Upper lobe of right lung (tissue), 1 donor: ENCODE results near the gene CD163. TPM values are rescaled to one million over a fixed set of nuclear protein-coding genes. Genes with fewer than 3 reads are reported as not detected.

Source experiments
- ATAC-seq: fragments of 200-7000 bp; cut with Tn5 transposase; one replicate; pipeline ENCODE4 v1.9.1; 2020; ENCODE audit warnings: mild to moderate bottlenecking, moderate library complexity
- DNase-seq: peaks from one replicate; pipeline ENCODE4 v3.0.0-alpha.2; 2020
- H3K27ac ChIP-seq: fragments of 200-600 bp; one replicate; pipeline ENCODE4 v1.8.0; 2022
- H3K27me3 ChIP-seq: fragments of 200-600 bp; one replicate; pipeline ENCODE4 v1.8.0; 2022; ENCODE audit warnings: mild to moderate bottlenecking
- H3K36me3 ChIP-seq: fragments of 200-600 bp; one replicate; pipeline ENCODE4 v1.8.0; 2022
- H3K4me1 ChIP-seq: fragments of 200-600 bp; one replicate; pipeline ENCODE4 v1.8.0; 2022
- H3K4me3 ChIP-seq: fragments of 200-600 bp; one replicate; pipeline ENCODE4 v1.8.0; 2022; ENCODE audit warnings: mild to moderate bottlenecking
- H3K9me3 ChIP-seq: fragments of 200-600 bp; one replicate; pipeline ENCODE4 v1.8.0; 2022
- CTCF ChIP-seq: fragments of 200-600 bp; IDR thresholded peaks from one replicate; pipeline ENCODE4 v1.8.0; 2022; ENCODE audit warnings: antibody characterized with exemption
- intact Hi-C: fragments of 100-400 bp; cut with DNase I; formaldehyde crosslinking; loops from one replicate; pipeline ENCODE4 v1.11.0; 2022
- total RNA-seq: library from RNA; stranded (reverse); fragmentation: NEBNext Ultra II Directional; extraction: Animal tissue kit (Norgen Biotek cat#: 25700); gene quantifications from one replicate; pipeline ENCODE4 v1.2.1, GENCODE V29; 2021
- donor health status: DM: no; HTN: yes; CAD: no; lungs with severe emphysema.

The CD163 gene
- total RNA-seq, 1 donor from 2014 or later: 234 TPM

GRCh38 chr12:7495136-7495535 lies 8.4 kb downstream of the CD163 start:
- H3K27me3 ChIP-seq: no peaks in the 10 kb centered on the region
- ATAC-seq: no peak
- H3K4me1 ChIP-seq: no peaks in the 10 kb centered on the region
- no peaks in the 10 kb centered on the region for H3K9me3 ChIP-seq
- H3K36me3 ChIP-seq: peaks cover 4% of the 10 kb centered on the region
- DNase-seq: no peak
- no peak overlapping the region for H3K4me3 ChIP-seq
- no peak for TF ChIP-seq CTCF
- no peak overlapping the region for H3K27ac ChIP-seq
- intact Hi-C loops: no loop called here

GRCh38 chr12:7493006-7493405 lies 10.6 kb downstream of the CD163 start:
- no peak for TF ChIP-seq CTCF
- Histone ChIP-seq H3K27ac (no peak overlapping the region), H3K4me3 (no peak overlapping the region), H3K27me3 (no peaks in the 10 kb centered on the region), H3K4me1 (no peaks in the 10 kb centered on the region), H3K36me3 (peaks cover 4% of the 10 kb centered on the region), H3K9me3 (no peaks in the 10 kb centered on the region)
- intact Hi-C loops: no loop called here
- ATAC-seq (no peak), DNase-seq (no peak)

- no peak for ATAC-seq
- Histone ChIP-seq H3K36me3 (no peaks in the 10 kb centered on the region), H3K4me3 (no peak overlapping the region), H3K27ac (no peak overlapping the region), H3K9me3 (no peaks in the 10 kb centered on the region), H3K27me3 (no peaks in the 10 kb centered on the region), H3K4me1 (no peaks in the 10 kb centered on the region)
- DNase-seq: no peak
- intact Hi-C loops: no loop called here
- TF ChIP-seq CTCF: no peak
Observed at GRCh38 chr12:7486512-7486911, 17.1 kb downstream of the CD163 start.

GRCh38 chr12:7485095-7485494 lies 18.5 kb downstream of the CD163 start:
- Histone ChIP-seq H3K9me3 (no peaks in the 10 kb centered on the region), H3K4me1 (no peaks in the 10 kb centered on the region), H3K27ac (no peak overlapping the region), H3K27me3 (no peaks in the 10 kb centered on the region), H3K4me3 (no peak overlapping the region), H3K36me3 (no peaks in the 10 kb centered on the region)
- TF ChIP-seq CTCF: no peak
- intact Hi-C loops: no loop called here
- no peak for ATAC-seq
- no peak for DNase-seq

- DNase-seq: no peak
- H3K27me3 ChIP-seq: no peaks in the 10 kb centered on the region
- no peaks in the 10 kb centered on the region for H3K4me1 ChIP-seq
- intact Hi-C loops: no loop called here
- no peaks in the 10 kb centered on the region for H3K36me3 ChIP-seq
- TF ChIP-seq CTCF: no peak
- ATAC-seq: no peak
- no peak overlapping the region for H3K27ac ChIP-seq
- no peak overlapping the region for H3K4me3 ChIP-seq
- no peaks in the 10 kb centered on the region for H3K9me3 ChIP-seq
Observed at GRCh38 chr12:7483343-7483742, 20.2 kb downstream of the CD163 start.

GRCh38 chr12:7479771-7480170 lies 23.8 kb downstream of the CD163 start:
- intact Hi-C loops: no loop called here
- H3K4me3 ChIP-seq: no peak overlapping the region
- H3K36me3 ChIP-seq: no peaks in the 10 kb centered on the region
- ATAC-seq: no peak
- no peak for TF ChIP-seq CTCF
- H3K27ac ChIP-seq: no peak overlapping the region
- no peaks in the 10 kb centered on the region for H3K4me1 ChIP-seq
- H3K27me3 ChIP-seq: no peaks in the 10 kb centered on the region
- DNase-seq: no peak
- H3K9me3 ChIP-seq: no peaks in the 10 kb centered on the region
